Left renal cortex interstitium (tissue), 4 donors: ENCODE results near the gene SCD5. TPM values are rescaled to one million over a fixed set of nuclear protein-coding genes. Genes with fewer than 3 reads are reported as not detected.
"Not testable (repeated sequence)": the region's sequence is repeated elsewhere in the genome, so short reads cannot be mapped to it uniquely, and the experiment has no call there.

ENCODE experiments used
- DNase-seq, 4 donors: peaks; one replicate each; pipeline ENCODE4 v3.0.0-alpha.2; 2013; ENCODE audit warnings: low read depth in 4 of 4, low spot score in 2 of 4, missing footprints in 1 of 4
- polyA plus RNA-seq, 4 donors: library from polyadenylated mRNA; unstranded; fragments of 120-200 nt; gene quantifications; one replicate each; pipeline ENCODE4 v1.2.1, GENCODE V29; 2013; ENCODE audit not compliant: insufficient read length in 4 of 4

SCD5 gene
- 10 to 100 TPM; 30.4 to 47.9 (median 39.6) TPM for polyA plus RNA-seq

GRCh38 chr4:82798168-82799005 lies at the start of gene SCD5:
TSS of gene SCD5 (minus strand) at chr4:82798796. CDS start at chr4:82798537, 259 bp downstream.
- peak in 2 of 4 donors; percentile 62 to 72 for DNase-seq

- no peak for DNase-seq
Measured at GRCh38 chr4:82842593-82842992, 44.0 kb upstream of the SCD5 start.

GRCh38 chr4:82839624-82840023 lies 41.0 kb upstream of the SCD5 start:
- no peak for DNase-seq

- no peak for DNase-seq
Measured at GRCh38 chr4:82833696-82834313, 35.2 kb upstream of the SCD5 start.

GRCh38 chr4:82833060-82833459 lies 34.5 kb upstream of the SCD5 start:
- DNase-seq: not testable (repeated sequence)

- no peak for DNase-seq
Measured at GRCh38 chr4:82825425-82825824, 26.8 kb upstream of the SCD5 start.

GRCh38 chr4:82823062-82823461 lies 24.5 kb upstream of the SCD5 start:
- DNase-seq: no peak

GRCh38 chr4:82820689-82821088 lies 22.1 kb upstream of the SCD5 start:
- DNase-seq: no peak

GRCh38 chr4:82818664-82819662 lies 20.4 kb upstream of the SCD5 start:
- no peak for DNase-seq

- not testable (repeated sequence) for DNase-seq
Measured at GRCh38 chr4:82816874-82817273, 18.3 kb upstream of the SCD5 start.

- no peak for DNase-seq
Measured at GRCh38 chr4:82814034-82814433, 15.4 kb upstream of the SCD5 start.

GRCh38 chr4:82811838-82812341 lies 13.3 kb upstream of the SCD5 start:
- peak in 2 of 4 donors; percentile 14 to 17 for DNase-seq

- DNase-seq: no peak
Measured at GRCh38 chr4:82811392-82811791, 12.8 kb upstream of the SCD5 start.

- DNase-seq: no peak
Measured at GRCh38 chr4:82810176-82810575, 11.6 kb upstream of the SCD5 start.

- DNase-seq: no peak
Measured at GRCh38 chr4:82809619-82810018, 11.0 kb upstream of the SCD5 start.

- DNase-seq: no peak
Measured at GRCh38 chr4:82803746-82804145, 5.2 kb upstream of the SCD5 start.

GRCh38 chr4:82802911-82803310 lies 4.3 kb upstream of the SCD5 start:
- DNase-seq: no peak

GRCh38 chr4:82801910-82802521 lies 3.4 kb upstream of the SCD5 start:
- DNase-seq: no peak

- DNase-seq: no peak
Measured at GRCh38 chr4:82799006-82799881, 648 bp upstream of the SCD5 start.
